H1 (cell line): Measurements from ENCODE around the gene SLC36A2. TPM values are rescaled to one million over a fixed set of nuclear protein-coding genes. Genes with fewer than 3 reads are reported as not detected.

ENCODE experiments used
- BCL11A ChIP-seq, 2 experiments: IDR thresholded peaks; one replicate each; pipeline ENCODE4 v1.6.1; 2011; ENCODE audit warnings: low read depth in 2 of 2, low read length in 2 of 2, mild to moderate bottlenecking in 2 of 2
- CHD7 ChIP-seq: fragments of 300-600 bp; sonication (generic); IDR thresholded peaks from 2 replicates; pipeline ENCODE4 v1.7.1; 2012; ENCODE audit warnings: low read length, moderate library complexity, mild to moderate bottlenecking, inconsistent platforms; ENCODE audit not compliant: insufficient replicate concordance
- E2F6 ChIP-seq: IDR thresholded peaks from 2 replicates; pipeline ENCODE4 v1.6.1; 2012; ENCODE audit warnings: inconsistent platforms
- EZH2 ChIP-seq: fragments of 200-600 bp; sonication (generic); IDR thresholded peaks from 2 replicates; pipeline ENCODE4 v1.7.1; 2012; ENCODE audit warnings: low read depth, mild to moderate bottlenecking, moderate library complexity, low read length, inconsistent platforms; ENCODE audit not compliant: severe bottlenecking
- GABPA ChIP-seq: IDR thresholded peaks from 2 replicates; pipeline ENCODE4 v1.6.1; 2011; ENCODE audit warnings: mild to moderate bottlenecking, low read length, moderate library complexity, borderline replicate concordance; ENCODE audit not compliant: insufficient read depth
- MAX ChIP-seq: IDR thresholded peaks from 2 replicates; pipeline ENCODE4 v1.6.1; 2012; ENCODE audit warnings: inconsistent platforms
- NANOG ChIP-seq: IDR thresholded peaks from 2 replicates; pipeline ENCODE4 v1.6.1; 2011; ENCODE audit warnings: low read length, low read depth, mild to moderate bottlenecking, inconsistent platforms; ENCODE audit not compliant: insufficient read depth, poor library complexity, severe bottlenecking
- PHF8 ChIP-seq: fragments of 200-600 bp; sonication (generic); conservative IDR thresholded peaks from 2 replicates; pipeline ENCODE4 v1.7.1; 2012; ENCODE audit warnings: low read depth, mild to moderate bottlenecking, inconsistent platforms, low read length, moderate library complexity
- RFX5 ChIP-seq: IDR thresholded peaks from 2 replicates; pipeline ENCODE4 v1.6.1; 2011; ENCODE audit warnings: low read depth, low read length, improper control_type of control experiment, borderline replicate concordance
- YY1 ChIP-seq: IDR thresholded peaks from 2 replicates; pipeline ENCODE4 v1.6.1; 2011; ENCODE audit warnings: low read depth, mild to moderate bottlenecking, low read length
- polyA plus RNA-seq, 7 experiments: library from polyadenylated mRNA; depleted of rRNA in 3 of 7; stranded (reverse) in 5 of 7; unstranded in 2 of 7; fragments of >200 nt in 5 of 7; fragments of 200-250 nt in 2 of 7; gene quantifications; 1 replicate in 5 of 7; 2 replicates in 1 of 7; 4 replicates in 1 of 7; pipeline versions ENCODE4 v1.2.1 to v1.2.3, GENCODE V29; 2011 to 2013; ENCODE audit warnings: missing spikeins in 2 of 7, mixed read lengths in 2 of 7
- total RNA-seq: library from RNA; stranded (reverse); fragmentation: NEBNext Ultra II Directional; extraction: Animal tissue kit (Norgen Biotek cat#: 25700); gene quantifications from 2 replicates; pipeline ENCODE4 v1.2.1, GENCODE V29; 2021

The SLC36A2 gene
- total and polyA plus RNA-seq, 2 of the 8 experiments (the other 6 are each of a cell fraction or from before 2014, with no cell fraction given) = 0.30 TPM; not detected in 1

- TF ChIP-seq MAX = no peak
- TF ChIP-seq E2F6 = 0 out of 2 replicates have a peak, but pooled peaks have one; percentile 13
- TF ChIP-seq RFX5 = no peak
- TF ChIP-seq PHF8 = no peak
- no peak for TF ChIP-seq GABPA
- peak; percentile 61; the same call in 1 of the 2 replicates for TF ChIP-seq YY1
- peak; percentile 29 for TF ChIP-seq CHD7
- TF ChIP-seq NANOG = peak; percentile 82
- TF ChIP-seq EZH2 = no peak
- peak in 1 of 2 experiments; percentile 67 for TF ChIP-seq BCL11A (IDR thresholded peaks at IDR 0.05; ENCODE audit: low read depth in 2 of 2, low read length in 2 of 2)
Measured at GRCh38 chr5:151357097-151357496, 9.7 kb upstream of the SLC36A2 start (continued).
